ENCODE measurements around the gene RPS6KA1. TPM values are rescaled to one million over a fixed set of nuclear protein-coding genes. Genes with fewer than 3 reads are reported as not detected.

Gene RPS6KA1
- polyA plus RNA-seq, 1 donor (not counting 4 experiments of a cell fraction or from before 2014, with no cell fraction given) = 65.9 TPM

GRCh38 chr1:26558685-26559048 lies 29.1 kb downstream of the RPS6KA1 start:
- dilution Hi-C loops (cut with MboI; ENCODE audit: extremely low pct_ligation_motif_present, low sequenced_read_pairs) = no loop called here
- no peaks in the 10 kb centered on the region for H3K9me3 ChIP-seq (ENCODE audit: control insufficient read depth, low read depth, low read length)
- no peak overlapping the region for H3K9ac ChIP-seq (ENCODE audit: control insufficient read depth, extremely low read depth, insufficient read depth, low read length)
- H4K20me1 ChIP-seq (ENCODE audit: control insufficient read depth, extremely low read depth, insufficient read depth, low read length) = no peaks in the 10 kb centered on the region
- no peak for TF ChIP-seq CTCF (optimal IDR thresholded peaks at IDR 0.05 in 1 of 3, IDR thresholded peaks at IDR 0.05 in 1 of 3, conservative IDR thresholded peaks at IDR 0.05 in 1 of 3; ENCODE audit: extremely low read depth in 1 of 3, insufficient read depth in 2 of 3, low read length in 3 of 3)
- no peak for TF ChIP-seq EZH2 (IDR thresholded peaks at IDR 0.05; ENCODE audit: low read length)
- H3K4me1 ChIP-seq (ENCODE audit: control insufficient read depth, extremely low read depth, insufficient read depth, low read length) = no peaks in the 10 kb centered on the region
- H3K79me2 ChIP-seq (ENCODE audit: control insufficient read depth, insufficient read depth, low read length) = no peaks in the 10 kb centered on the region
- H3K27me3 ChIP-seq (ENCODE audit: control insufficient read depth, extremely low read depth, insufficient read depth, low read length) = no peaks in the 10 kb centered on the region
- no peak overlapping the region for H3K4me3 ChIP-seq (ENCODE audit: control insufficient read depth in 2 of 3, extremely low read depth in 1 of 3, insufficient read depth in 2 of 3, low read depth in 1 of 3, low read length in 3 of 3)
- no peak for DNase-seq (ENCODE audit: low read depth, low spot score)
- no peak overlapping the region for H3K27ac ChIP-seq (ENCODE audit: control insufficient read depth, insufficient read depth, low read length)
- H3K4me2 ChIP-seq (ENCODE audit: control insufficient read depth, extremely low read depth, insufficient read depth, low read depth, low read length) = no peak overlapping the region
- no peak overlapping the region for H2AFZ ChIP-seq (ENCODE audit: control insufficient read depth, low read length)
- no peaks in the 10 kb centered on the region for H3K9me1 ChIP-seq (ENCODE audit: control insufficient read depth, extremely low read depth, insufficient read depth, low read length)
- H3K36me3 ChIP-seq (ENCODE audit: control insufficient read depth in 2 of 2, extremely low read depth in 1 of 2, insufficient read depth in 2 of 2, low read length in 2 of 2) = peaks cover 52 to 62% of the 10 kb centered on the region in 2 experiments
- FAIRE-seq = no peak

GRCh38 chr1:26560403-26560780 lies 30.8 kb downstream of the RPS6KA1 start:
- FAIRE-seq (no peak), DNase-seq (ENCODE audit: low read depth, low spot score) (no peak)
- Histone ChIP-seq H3K9me3 (ENCODE audit: control insufficient read depth, low read depth, low read length) (no peaks in the 10 kb centered on the region), H3K27ac (ENCODE audit: control insufficient read depth, insufficient read depth, low read length) (no peak overlapping the region), H4K20me1 (ENCODE audit: control insufficient read depth, extremely low read depth, insufficient read depth, low read length) (no peaks in the 10 kb centered on the region), H3K9ac (ENCODE audit: control insufficient read depth, extremely low read depth, insufficient read depth, low read length) (no peak overlapping the region), H3K4me2 (ENCODE audit: control insufficient read depth, extremely low read depth, insufficient read depth, low read depth, low read length) (no peak overlapping the region), H3K27me3 (ENCODE audit: control insufficient read depth, extremely low read depth, insufficient read depth, low read length) (no peaks in the 10 kb centered on the region), H3K4me1 (ENCODE audit: control insufficient read depth, extremely low read depth, insufficient read depth, low read length) (no peaks in the 10 kb centered on the region), H3K4me3 (ENCODE audit: control insufficient read depth in 2 of 3, extremely low read depth in 1 of 3, insufficient read depth in 2 of 3, low read depth in 1 of 3, low read length in 3 of 3) (no peak overlapping the region), H3K36me3 (ENCODE audit: control insufficient read depth in 2 of 2, extremely low read depth in 1 of 2, insufficient read depth in 2 of 2, low read length in 2 of 2) (peaks cover 41 to 52% of the 10 kb centered on the region in 2 experiments), H3K79me2 (ENCODE audit: control insufficient read depth, insufficient read depth, low read length) (no peaks in the 10 kb centered on the region), H3K9me1 (ENCODE audit: control insufficient read depth, extremely low read depth, insufficient read depth, low read length) (no peaks in the 10 kb centered on the region), H2AFZ (ENCODE audit: control insufficient read depth, low read length) (no peak overlapping the region)
- dilution Hi-C loops (cut with MboI; ENCODE audit: extremely low pct_ligation_motif_present, low sequenced_read_pairs) = no loop called here
- no peak for TF ChIP-seq EZH2 (IDR thresholded peaks at IDR 0.05; ENCODE audit: low read length)
- TF ChIP-seq CTCF (optimal IDR thresholded peaks at IDR 0.05 in 1 of 3, IDR thresholded peaks at IDR 0.05 in 1 of 3, conservative IDR thresholded peaks at IDR 0.05 in 1 of 3; ENCODE audit: extremely low read depth in 1 of 3, insufficient read depth in 2 of 3, low read length in 3 of 3) = no peak
